ENCODE measurements around the gene UHMK1. TPM values are rescaled to one million over a fixed set of nuclear protein-coding genes. Genes with fewer than 3 reads are reported as not detected.

UHMK1 gene
- total and polyA plus RNA-seq, 8 donors, result 4.3 to 19.0 (median 9.9) TPM

GRCh38 chr1:162537216-162537615 lies 39.6 kb downstream of the UHMK1 start:
- intact Hi-C loops (cut with DNase I), result no loop called here
- WGBS, 2 donors, result 78 to 86% methylated on average over 2 of the region's 2 CpGs
- Histone ChIP-seq H3K27ac (no peak overlapping the region), H3K36me3 (no peaks in the 10 kb centered on the region), H3K27me3 (no peaks in the 10 kb centered on the region), H3K4me1 (no peaks in the 10 kb centered on the region), H3K4me3 (no peak overlapping the region), H3K9me3 (no peaks in the 10 kb centered on the region)
- ATAC-seq, result no peak
- no peak for DNase-seq
- no peak for TF ChIP-seq CTCF (IDR thresholded peaks at IDR 0.05)
- FAIRE-seq, result no peak

- TF ChIP-seq CTCF (IDR thresholded peaks at IDR 0.05), result no peak
- no peaks in the 10 kb centered on the region for H3K9me3 ChIP-seq
- DNase-seq (no peak), FAIRE-seq (no peak), ATAC-seq (peak in 1 of 4 donors; percentile 18)
- H3K36me3 ChIP-seq, result no peaks in the 10 kb centered on the region
- H3K27ac ChIP-seq, result no peak overlapping the region
- 94 to 96% methylated on average over 1 of the region's 1 CpG for WGBS, 2 donors
- H3K27me3 ChIP-seq, result no peaks in the 10 kb centered on the region
- no peak overlapping the region for H3K4me3 ChIP-seq
- intact Hi-C loops (cut with DNase I), result no loop called here
- no peaks in the 10 kb centered on the region for H3K4me1 ChIP-seq
Measured at GRCh38 chr1:162538815-162539431, 41.3 kb downstream of the UHMK1 start.

- Histone ChIP-seq H3K4me1 (no peaks in the 10 kb centered on the region), H3K9me3 (no peaks in the 10 kb centered on the region), H3K27me3 (no peaks in the 10 kb centered on the region), H3K27ac (peak overlapping the region in 1 of 4 donors; percentile 4), H3K36me3 (no peaks in the 10 kb centered on the region), H3K4me3 (no peak overlapping the region)
- peak in 3 of 4 donors; percentile 21 to 69 (median 64) for ATAC-seq
- intact Hi-C loops (cut with DNase I), result no loop called here
- WGBS, 2 donors, result 83% methylated on average over 5 of the region's 5 CpGs
- peak in 1 of 6 donors; percentile 32 for DNase-seq
- FAIRE-seq, result no peak
- no peak for TF ChIP-seq CTCF (IDR thresholded peaks at IDR 0.05)
Measured at GRCh38 chr1:162541619-162542141, 44.1 kb downstream of the UHMK1 start.

GRCh38 chr1:162543228-162543627 lies 45.6 kb downstream of the UHMK1 start:
- FAIRE-seq (no peak), DNase-seq (no peak), ATAC-seq (no peak)
- intact Hi-C loops (cut with DNase I), result no loop called here
- Histone ChIP-seq H3K4me3 (no peak overlapping the region), H3K9me3 (no peaks in the 10 kb centered on the region), H3K4me1 (no peaks in the 10 kb centered on the region), H3K36me3 (no peaks in the 10 kb centered on the region), H3K27ac (no peak overlapping the region), H3K27me3 (no peaks in the 10 kb centered on the region)
- 94 to 95% methylated on average over 3 of the region's 3 CpGs for WGBS, 2 donors
- TF ChIP-seq CTCF (IDR thresholded peaks at IDR 0.05), result no peak

GRCh38 chr1:162548170-162548569 lies 50.6 kb downstream of the UHMK1 start:
- Histone ChIP-seq H3K4me1 (no peaks in the 10 kb centered on the region), H3K27me3 (no peaks in the 10 kb centered on the region), H3K9me3 (no peaks in the 10 kb centered on the region), H3K27ac (no peak overlapping the region), H3K36me3 (no peaks in the 10 kb centered on the region), H3K4me3 (no peak overlapping the region)
- no peak for TF ChIP-seq CTCF (IDR thresholded peaks at IDR 0.05)
- DNase-seq (no peak), ATAC-seq (peak in 1 of 4 donors; percentile 44), FAIRE-seq (no peak)
- intact Hi-C loops (cut with DNase I), result no loop called here
- 91 to 93% methylated on average over 4 of the region's 4 CpGs for WGBS, 2 donors
